ENCODE data around the gene NFIA.

DNA sequence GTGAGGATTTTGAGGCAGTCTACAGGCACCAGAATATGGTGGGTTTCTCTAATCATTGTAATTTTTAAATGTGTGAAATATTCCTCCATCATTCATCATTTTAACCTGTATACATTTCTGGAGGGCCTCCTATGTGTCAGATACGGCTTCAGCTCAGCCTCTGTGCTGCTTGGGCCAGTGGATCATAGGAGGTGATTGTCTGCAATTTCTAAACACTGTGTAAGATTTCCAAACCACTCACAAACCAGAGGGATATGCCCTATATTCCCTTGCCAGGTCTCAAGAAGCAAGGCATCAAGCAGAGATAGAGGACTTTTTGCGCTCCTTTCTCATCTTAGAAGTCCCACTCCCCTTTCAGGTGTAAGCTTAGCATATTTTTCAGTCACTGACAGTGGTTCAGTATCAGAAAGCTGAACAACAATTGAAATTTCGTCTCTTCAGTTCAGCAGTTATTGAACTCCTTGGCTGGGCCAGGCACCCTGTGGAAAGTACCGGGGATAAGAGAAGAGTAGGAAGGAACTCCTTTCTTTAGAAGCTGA, 190.9 kb downstream of the NFIA start:
- TF ChIP-seq, protein P1, sequence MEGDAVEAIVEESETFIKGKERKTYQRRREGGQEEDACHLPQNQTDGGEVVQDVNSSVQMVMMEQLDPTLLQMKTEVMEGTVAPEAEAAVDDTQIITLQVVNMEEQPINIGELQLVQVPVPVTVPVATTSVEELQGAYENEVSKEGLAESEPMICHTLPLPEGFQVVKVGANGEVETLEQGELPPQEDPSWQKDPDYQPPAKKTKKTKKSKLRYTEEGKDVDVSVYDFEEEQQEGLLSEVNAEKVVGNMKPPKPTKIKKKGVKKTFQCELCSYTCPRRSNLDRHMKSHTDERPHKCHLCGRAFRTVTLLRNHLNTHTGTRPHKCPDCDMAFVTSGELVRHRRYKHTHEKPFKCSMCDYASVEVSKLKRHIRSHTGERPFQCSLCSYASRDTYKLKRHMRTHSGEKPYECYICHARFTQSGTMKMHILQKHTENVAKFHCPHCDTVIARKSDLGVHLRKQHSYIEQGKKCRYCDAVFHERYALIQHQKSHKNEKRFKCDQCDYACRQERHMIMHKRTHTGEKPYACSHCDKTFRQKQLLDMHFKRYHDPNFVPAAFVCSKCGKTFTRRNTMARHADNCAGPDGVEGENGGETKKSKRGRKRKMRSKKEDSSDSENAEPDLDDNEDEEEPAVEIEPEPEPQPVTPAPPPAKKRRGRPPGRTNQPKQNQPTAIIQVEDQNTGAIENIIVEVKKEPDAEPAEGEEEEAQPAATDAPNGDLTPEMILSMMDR (IDR thresholded peaks at IDR 0.05 in 2 of 3, conservative IDR thresholded peaks at IDR 0.05 in 1 of 3; ENCODE audit: insufficient read depth in 2 of 3, low read depth in 1 of 3, low read length in 3 of 3), result no peak
- TF ChIP-seq EP300 (IDR thresholded peaks at IDR 0.05; ENCODE audit: low read length) (no peak), PHF8 (IDR thresholded peaks at IDR 0.05; ENCODE audit: borderline replicate concordance, low read length) (no peak), KDM1A (IDR thresholded peaks at IDR 0.05) (no peak), BRCA1 (IDR thresholded peaks at IDR 0.05) (no peak), BRCA1 (CRISPR knock-in tag; IDR thresholded peaks at IDR 0.05) (no peak), FOXO4 (CRISPR knock-in tag; IDR thresholded peaks at IDR 0.05) (no peak)
